ENCODE data around the gene NDE1. TPM values are rescaled to one million over a fixed set of nuclear protein-coding genes. Genes with fewer than 3 reads are reported as not detected.

The NDE1 gene
- polyA plus RNA-seq, 12 donors, result 17.2 to 44.3 (median 24.3) TPM; not detected in 1

- no peak for DNase-seq
Measured at GRCh38 chr16:15768201-15768600, 118.2 kb downstream of the NDE1 start.

- DNase-seq, result no peak
Measured at GRCh38 chr16:15769239-15769638, 119.2 kb downstream of the NDE1 start.

GRCh38 chr16:15770107-15770506 is 120.1 kb downstream of the NDE1 start:
- peak; percentile 24 for DNase-seq

- no peak for DNase-seq
Measured at GRCh38 chr16:15770512-15770911, 120.5 kb downstream of the NDE1 start.

- no peak for DNase-seq
Measured at GRCh38 chr16:15771694-15772093, 121.6 kb downstream of the NDE1 start.

- no peak for DNase-seq
Measured at GRCh38 chr16:15772579-15773293, 122.7 kb downstream of the NDE1 start.

- DNase-seq, result no peak
Measured at GRCh38 chr16:15773968-15774367, 123.9 kb downstream of the NDE1 start.

GRCh38 chr16:15775209-15775608 is 125.2 kb downstream of the NDE1 start:
- DNase-seq, result no peak

GRCh38 chr16:15775663-15776304 is 125.7 kb downstream of the NDE1 start:
- peak; percentile 34 for DNase-seq

Other genes with a start within 250 kb of the NDE1 start
- gene BMERB1, start 215.7 kb upstream of the NDE1 start, polyA plus RNA-seq (ENCODE audit: insufficient read length in 12 of 12), result 10 to 100 TPM in 10 of 12 donors, 1 to 10 TPM in 1, not detected in 1; 9.5 to 32.3 (median 19.3) TPM
- 10 to 100 TPM in 11 of 12 donors, not detected in 1; 29.0 to 58.9 (median 38.2) TPM for gene MARF1, start 7.1 kb upstream of the NDE1 start, polyA plus RNA-seq (ENCODE audit: insufficient read length in 12 of 12)
- 100 to 1,000 TPM in 1 of 12 donors, 10 to 100 TPM in 10, not detected in 1; 11.2 to 375 (median 16.0) TPM for gene MYH11, start 206.8 kb downstream of the NDE1 start, polyA plus RNA-seq (ENCODE audit: insufficient read length in 12 of 12)
- 10 to 100 TPM in 11 of 12 donors, not detected in 1; 12.3 to 33.7 (median 27.6) TPM for gene CEP20, start 238.4 kb downstream of the NDE1 start, polyA plus RNA-seq (ENCODE audit: insufficient read length in 12 of 12)

Data from muscle of arm (tissue), 12 donors.